Right atrium auricular region (tissue), 2 donors: ENCODE data around the gene ANKRD11. TPM values are rescaled to one million over a fixed set of nuclear protein-coding genes. Genes with fewer than 3 reads are reported as not detected.

Experiments used
- DNase-seq: peaks from one replicate; pipeline ENCODE4 v3.0.0-alpha.2; 2019; ENCODE audit warnings: low spot score
- H3K27ac ChIP-seq, 2 donors: fragments of 200-600 bp; sonication (generic); 1 replicate in 1 of 2; 2 replicates in 1 of 2; pipeline ENCODE4 v1.5.1; 2016 to 2019
- H3K27me3 ChIP-seq, 2 donors: fragments of 200-600 bp; sonication (generic); one replicate each; pipeline versions ENCODE4 v1.5.1 to v1.6.0; 2017 to 2019
- H3K36me3 ChIP-seq: fragments of 200-600 bp; sonication (generic); one replicate; pipeline ENCODE4 v1.5.1; 2016
- H3K4me1 ChIP-seq, 2 donors: fragments of 200-600 bp; sonication (generic); one replicate each; pipeline versions ENCODE4 v1.5.1 to v1.6.0; 2017 to 2019
- H3K4me3 ChIP-seq, 2 donors: fragments of 200-600 bp; sonication (generic); 1 replicate in 1 of 2; 2 replicates in 1 of 2; pipeline ENCODE4 v1.5.1; 2017 to 2019; ENCODE audit warnings: mild to moderate bottlenecking in 1 of 2, moderate library complexity in 1 of 2
- H3K9me3 ChIP-seq, 2 donors: fragments of 200-600 bp; sonication (generic); one replicate each; pipeline ENCODE4 v1.5.1; 2019
- CTCF ChIP-seq, 2 donors: fragments of 200-600 bp; sonication (generic); IDR thresholded peaks; one replicate each; pipeline ENCODE4 v1.5.1; 2019; ENCODE audit warnings: antibody characterized with exemption in 2 of 2
- total RNA-seq, 2 donors: library from RNA; depleted of rRNA; stranded (reverse); fragments of >200 nt; gene quantifications; one replicate each; pipeline ENCODE4 v1.1.0, GENCODE V29; 2016

ANKRD11 gene
- total RNA-seq, 2 donors from 2014 or later: 55.2 to 68.1 TPM

GRCh38 chr16:89476379-89476778, 14.0 kb downstream of the ANKRD11 start:
- DNase-seq: no peak

GRCh38 chr16:89475144-89475543, 15.2 kb downstream of the ANKRD11 start:
- no peak for TF ChIP-seq CTCF (IDR thresholded peaks at IDR 0.05)
- Histone ChIP-seq H3K4me3 (no peak overlapping the region), H3K9me3 (no peaks in the 10 kb centered on the region), H3K4me1 (peaks cover 0 to 86% of the 10 kb centered on the region in 2 donors), H3K27me3 (no peaks in the 10 kb centered on the region), H3K36me3 (no peaks in the 10 kb centered on the region), H3K27ac (no peak overlapping the region)
- DNase-seq: no peak

More at GRCh38 chr16:89476379-89476778, 14.0 kb downstream of the ANKRD11 start:
- TF ChIP-seq CTCF (IDR thresholded peaks at IDR 0.05): no peak
- Histone ChIP-seq H3K27me3 (no peaks in the 10 kb centered on the region), H3K9me3 (no peaks in the 10 kb centered on the region), H3K4me1 (peaks cover 0 to 82% of the 10 kb centered on the region in 2 donors), H3K36me3 (no peaks in the 10 kb centered on the region), H3K27ac (no peak overlapping the region), H3K4me3 (no peak overlapping the region)

GRCh38 chr16:89473791-89474414, 16.5 kb downstream of the ANKRD11 start:
- H3K4me1 ChIP-seq: peaks cover 0 to 77% of the 10 kb centered on the region in 2 donors
- no peak for DNase-seq
- H3K9me3 ChIP-seq: no peaks in the 10 kb centered on the region
- H3K4me3 ChIP-seq: no peak overlapping the region
- no peaks in the 10 kb centered on the region for H3K36me3 ChIP-seq
- no peak for TF ChIP-seq CTCF (IDR thresholded peaks at IDR 0.05)
- no peaks in the 10 kb centered on the region for H3K27me3 ChIP-seq
- H3K27ac ChIP-seq: no peak overlapping the region

- Histone ChIP-seq H3K4me1 (peaks cover 0 to 77% of the 10 kb centered on the region in 2 donors), H3K9me3 (no peaks in the 10 kb centered on the region), H3K4me3 (no peak overlapping the region), H3K27me3 (no peaks in the 10 kb centered on the region), H3K36me3 (no peaks in the 10 kb centered on the region), H3K27ac (no peak overlapping the region)
- TF ChIP-seq CTCF (IDR thresholded peaks at IDR 0.05): no peak
- DNase-seq: no peak
Observed at GRCh38 chr16:89473136-89473712, 17.1 kb downstream of the ANKRD11 start.

- Histone ChIP-seq H3K9me3 (no peaks in the 10 kb centered on the region), H3K36me3 (no peaks in the 10 kb centered on the region), H3K4me3 (no peak overlapping the region), H3K27ac (no peak overlapping the region), H3K27me3 (no peaks in the 10 kb centered on the region), H3K4me1 (peaks cover 0 to 77% of the 10 kb centered on the region in 2 donors)
- DNase-seq: no peak
- no peak for TF ChIP-seq CTCF (IDR thresholded peaks at IDR 0.05)
Observed at GRCh38 chr16:89472711-89473075, 17.7 kb downstream of the ANKRD11 start.

- Histone ChIP-seq H3K9me3 (no peaks in the 10 kb centered on the region), H3K36me3 (no peaks in the 10 kb centered on the region), H3K4me3 (no peak overlapping the region), H3K27me3 (no peaks in the 10 kb centered on the region), H3K4me1 (peaks cover 0 to 63% of the 10 kb centered on the region in 2 donors), H3K27ac (no peak overlapping the region)
- TF ChIP-seq CTCF (IDR thresholded peaks at IDR 0.05): no peak
- DNase-seq: no peak
Observed at GRCh38 chr16:89467382-89467781, 23.0 kb downstream of the ANKRD11 start.
